Endometrium (tissue), 2 donors: ENCODE data around the gene HTR6.
"Not testable (repeated sequence)": the region's sequence is repeated elsewhere in the genome, so short reads cannot be mapped to it uniquely, and the experiment has no call there.

Experiments used
- FAIRE-seq: peaks from 2 replicates; lab custom pipeline; 2012; peaks lifted over from hg19 to GRCh38; lab: Jason Lieb, UNC
- donor health status: control.
- donor health status: control.

The HTR6 gene

GRCh38 chr1:19639228-19639627 lies 25.4 kb upstream of the HTR6 start:
- FAIRE-seq, result not testable (repeated sequence)

GRCh38 chr1:19639999-19640362 lies 24.7 kb upstream of the HTR6 start:
- FAIRE-seq, result no peak

- FAIRE-seq, result no peak
Observed at GRCh38 chr1:19640363-19641316, 24.0 kb upstream of the HTR6 start.

GRCh38 chr1:19643121-19643520 lies 21.6 kb upstream of the HTR6 start:
- FAIRE-seq, result no peak

- no peak for FAIRE-seq
Observed at GRCh38 chr1:19643602-19644394, 20.9 kb upstream of the HTR6 start, which contains the start of gene NBL1. Gene NBL1, plus strand, starts transcription at chr1:19644311. Its CDS starts 10,720 bp downstream, at chr1:19655031.

GRCh38 chr1:19644395-19644680 lies 20.3 kb upstream of the HTR6 start:
- FAIRE-seq, result no peak

GRCh38 chr1:19644681-19645410 lies 19.8 kb upstream of the HTR6 start:
- FAIRE-seq, result no peak

- FAIRE-seq, result no peak
Observed at GRCh38 chr1:19645411-19646251, 19.0 kb upstream of the HTR6 start.

- FAIRE-seq, result no peak
Observed at GRCh38 chr1:19646377-19647319, 18.0 kb upstream of the HTR6 start.

- FAIRE-seq, result no peak
Observed at GRCh38 chr1:19647643-19648042, 17.0 kb upstream of the HTR6 start.

- no peak for FAIRE-seq
Observed at GRCh38 chr1:19648239-19648638, 16.4 kb upstream of the HTR6 start.

GRCh38 chr1:19648689-19649088 lies 16.0 kb upstream of the HTR6 start:
- FAIRE-seq, result no peak

GRCh38 chr1:19650416-19651140 lies 14.1 kb upstream of the HTR6 start:
- FAIRE-seq, result no peak

GRCh38 chr1:19651141-19651737 lies 13.4 kb upstream of the HTR6 start:
- no peak for FAIRE-seq

GRCh38 chr1:19654386-19654785 lies 10.3 kb upstream of the HTR6 start:
- no peak for FAIRE-seq

- no peak for FAIRE-seq
Observed at GRCh38 chr1:19654886-19655717, 9.6 kb upstream of the HTR6 start.

- no peak for FAIRE-seq
Observed at GRCh38 chr1:19655718-19656080, 9.0 kb upstream of the HTR6 start.

GRCh38 chr1:19656134-19656779 lies 8.4 kb upstream of the HTR6 start:
- FAIRE-seq, result no peak
